Measurements from ENCODE around the gene TMEM145.

Gene TMEM145

DNA sequence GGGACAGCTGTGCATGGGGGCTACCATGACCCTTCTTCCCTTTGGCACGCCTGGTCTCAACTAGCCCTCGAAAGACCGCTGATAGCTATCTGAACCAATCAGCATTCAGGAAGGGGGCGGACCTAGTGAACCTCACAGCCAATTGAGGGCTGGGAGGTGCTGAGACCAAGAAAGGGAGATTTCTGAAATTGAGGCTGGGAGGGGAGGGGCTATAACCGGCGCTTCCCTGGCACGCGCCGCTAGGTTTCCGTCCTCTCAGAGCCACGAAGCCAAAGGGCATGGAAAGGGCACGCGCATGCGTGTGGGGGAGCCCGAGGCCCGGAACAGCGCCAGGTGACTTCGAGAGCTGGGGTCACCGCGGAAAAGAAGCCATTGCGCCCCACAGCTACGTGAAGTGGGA is 6.5 kb upstream of the TMEM145 start:
- no peak overlapping the region for H3K4me3 ChIP-seq (ENCODE audit: low read depth, low read length)
- H3K27ac ChIP-seq: no peak overlapping the region
- H3K36me3 ChIP-seq (replicated peaks): no peaks in the 10 kb centered on the region
- TF ChIP-seq, protein P1, sequence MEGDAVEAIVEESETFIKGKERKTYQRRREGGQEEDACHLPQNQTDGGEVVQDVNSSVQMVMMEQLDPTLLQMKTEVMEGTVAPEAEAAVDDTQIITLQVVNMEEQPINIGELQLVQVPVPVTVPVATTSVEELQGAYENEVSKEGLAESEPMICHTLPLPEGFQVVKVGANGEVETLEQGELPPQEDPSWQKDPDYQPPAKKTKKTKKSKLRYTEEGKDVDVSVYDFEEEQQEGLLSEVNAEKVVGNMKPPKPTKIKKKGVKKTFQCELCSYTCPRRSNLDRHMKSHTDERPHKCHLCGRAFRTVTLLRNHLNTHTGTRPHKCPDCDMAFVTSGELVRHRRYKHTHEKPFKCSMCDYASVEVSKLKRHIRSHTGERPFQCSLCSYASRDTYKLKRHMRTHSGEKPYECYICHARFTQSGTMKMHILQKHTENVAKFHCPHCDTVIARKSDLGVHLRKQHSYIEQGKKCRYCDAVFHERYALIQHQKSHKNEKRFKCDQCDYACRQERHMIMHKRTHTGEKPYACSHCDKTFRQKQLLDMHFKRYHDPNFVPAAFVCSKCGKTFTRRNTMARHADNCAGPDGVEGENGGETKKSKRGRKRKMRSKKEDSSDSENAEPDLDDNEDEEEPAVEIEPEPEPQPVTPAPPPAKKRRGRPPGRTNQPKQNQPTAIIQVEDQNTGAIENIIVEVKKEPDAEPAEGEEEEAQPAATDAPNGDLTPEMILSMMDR (IDR thresholded peaks at IDR 0.05; ENCODE audit: low read depth, low read length, missing control alignments): no peak
- no peaks in the 10 kb centered on the region for H3K27me3 ChIP-seq (replicated peaks)
- no peak for DNase-seq
- in situ Hi-C loops (cut with HindIII; ENCODE audit: low pct_ligation_motif_present, low sequenced_read_pairs): no loop called here

DNA sequence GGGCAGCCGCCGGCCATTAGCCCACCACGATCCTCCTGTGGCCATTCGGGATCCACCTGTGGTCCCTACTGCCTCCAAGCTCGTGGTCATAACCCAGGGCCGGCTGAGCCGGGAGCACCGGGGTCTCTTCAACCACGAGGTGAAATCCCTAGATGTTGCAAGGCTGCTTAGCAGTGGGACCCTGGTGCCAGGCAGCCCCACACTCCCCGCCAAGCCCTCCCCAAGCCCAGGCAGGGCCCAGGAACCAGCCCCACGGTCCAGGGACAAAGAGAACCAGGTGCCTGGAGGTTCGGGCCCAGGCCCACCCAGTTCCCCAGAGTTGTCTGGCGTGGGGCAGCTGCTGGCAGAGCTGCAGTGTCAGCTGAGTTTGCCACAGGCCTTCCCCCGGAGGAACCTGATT is 3.4 kb upstream of the TMEM145 start:
- Histone ChIP-seq H3K4me3 (ENCODE audit: low read depth, low read length) (no peak overlapping the region), H3K27me3 (replicated peaks) (no peaks in the 10 kb centered on the region), H3K27ac (no peak overlapping the region), H3K36me3 (replicated peaks) (no peaks in the 10 kb centered on the region)
- in situ Hi-C loops (cut with HindIII; ENCODE audit: low pct_ligation_motif_present, low sequenced_read_pairs): no loop called here
- TF ChIP-seq, protein P1 (IDR thresholded peaks at IDR 0.05; ENCODE audit: low read depth, low read length, missing control alignments): no peak
- DNase-seq: no peak

DNA sequence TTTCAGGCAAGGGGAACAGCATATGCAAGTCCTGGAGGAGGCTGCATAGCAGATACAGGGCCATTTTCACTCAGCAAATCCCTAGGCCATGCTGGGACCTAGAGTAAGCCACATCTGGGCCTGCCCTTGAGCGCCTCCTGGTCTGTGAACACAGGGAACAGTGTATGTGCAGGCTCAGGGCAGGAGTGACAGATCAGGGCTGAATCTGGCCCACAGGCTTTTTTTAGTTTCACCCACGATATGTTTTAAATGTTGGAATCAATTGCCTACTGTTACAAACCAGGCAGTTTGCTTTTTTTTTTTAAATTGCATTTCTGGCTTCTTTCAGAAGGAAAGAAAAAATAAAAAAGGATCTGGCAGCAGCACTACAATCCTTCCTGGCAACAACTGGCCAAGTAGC is 1.5 kb upstream of the TMEM145 start:
- H3K27me3 ChIP-seq (replicated peaks): no peaks in the 10 kb centered on the region
- DNase-seq: no peak
- TF ChIP-seq, protein P1 (IDR thresholded peaks at IDR 0.05; ENCODE audit: low read depth, low read length, missing control alignments): peak; percentile 53

DNA sequence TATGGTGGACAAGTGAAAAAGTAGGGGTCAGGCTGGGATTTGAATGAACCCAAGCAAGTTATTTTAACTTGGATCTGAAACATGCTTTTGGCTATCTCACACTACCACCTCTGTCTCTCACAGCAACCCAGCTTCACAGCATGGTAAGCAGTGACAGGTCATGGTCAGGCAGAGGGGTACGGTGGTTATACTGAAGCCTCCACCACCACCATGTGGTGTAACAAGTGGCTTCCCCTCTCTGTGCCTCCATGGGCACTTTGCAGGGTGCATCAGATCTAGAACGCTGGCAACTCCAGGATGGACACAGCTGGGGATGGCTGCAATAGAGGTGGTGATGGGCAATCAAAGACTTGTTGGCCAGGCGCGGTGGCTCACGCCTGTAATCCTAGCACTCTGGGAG is 739 bp upstream of the TMEM145 start:
- no peak for DNase-seq
- in situ Hi-C loops (cut with HindIII; ENCODE audit: low pct_ligation_motif_present, low sequenced_read_pairs): no loop called here
- no peak overlapping the region for H3K27ac ChIP-seq
- no peaks in the 10 kb centered on the region for H3K27me3 ChIP-seq (replicated peaks)
- no peaks in the 10 kb centered on the region for H3K36me3 ChIP-seq (replicated peaks)
- TF ChIP-seq, protein P1 (IDR thresholded peaks at IDR 0.05; ENCODE audit: low read depth, low read length, missing control alignments): no peak
- H3K4me3 ChIP-seq (ENCODE audit: low read depth, low read length): no peak overlapping the region

More for the DNA sequence above, 1.5 kb upstream of the TMEM145 start:
- Histone ChIP-seq H3K36me3 (replicated peaks) (no peaks in the 10 kb centered on the region), H3K27ac (no peak overlapping the region), H3K4me3 (ENCODE audit: low read depth, low read length) (no peak overlapping the region)
- in situ Hi-C loops (cut with HindIII; ENCODE audit: low pct_ligation_motif_present, low sequenced_read_pairs): no loop called here

DNA sequence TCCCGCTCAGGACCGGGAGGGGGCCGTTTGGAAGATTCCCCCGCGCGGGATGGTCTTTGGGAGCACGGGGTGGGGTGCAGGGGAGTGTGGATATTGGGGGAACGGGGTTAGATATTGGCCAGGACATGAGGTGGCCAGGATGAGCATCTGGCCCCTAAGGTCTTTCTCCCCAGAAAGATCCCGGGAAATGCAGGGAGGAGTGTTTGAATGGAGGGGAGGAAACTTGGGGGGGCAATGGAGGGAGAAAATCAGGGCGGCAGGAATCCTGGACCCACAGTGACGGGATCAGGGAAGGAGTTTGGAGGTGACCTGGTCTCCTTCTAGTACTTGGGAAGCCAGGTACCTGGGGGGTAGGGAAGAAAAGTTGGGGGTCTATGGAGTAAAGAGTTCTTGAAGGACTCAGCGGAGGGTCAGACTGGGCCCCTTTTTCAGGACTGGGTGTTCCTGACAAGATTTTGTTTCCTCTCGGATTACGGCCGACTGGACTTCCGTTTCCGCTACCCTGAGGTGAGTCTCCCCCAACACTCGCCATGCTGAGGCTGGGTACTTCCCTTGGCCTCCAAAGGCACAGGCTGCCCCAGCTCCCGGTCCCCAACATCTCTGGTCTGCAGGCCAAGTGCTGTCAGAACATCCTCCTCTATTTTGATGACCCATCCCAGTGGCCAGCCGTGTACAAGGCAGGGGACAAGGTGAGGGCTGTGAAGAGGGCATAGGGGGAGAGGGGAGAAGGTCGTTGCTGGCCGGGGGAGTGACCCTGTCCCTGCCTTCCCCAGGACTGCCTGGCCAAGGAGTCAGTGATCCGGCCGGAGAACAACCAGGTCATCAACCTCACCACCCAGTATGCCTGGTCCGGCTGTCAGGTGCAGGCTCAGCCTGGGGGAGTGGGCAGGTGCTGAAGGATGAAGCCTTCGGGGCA is 989 bp downstream of the TMEM145 start:
- no peak overlapping the region for H3K27ac ChIP-seq
- in situ Hi-C loops (cut with HindIII; ENCODE audit: low pct_ligation_motif_present, low sequenced_read_pairs): no loop called here
- no peak for DNase-seq

More for the DNA sequence above, 989 bp downstream of the TMEM145 start:
- TF ChIP-seq, protein P1 (IDR thresholded peaks at IDR 0.05; ENCODE audit: low read depth, low read length, missing control alignments): no peak
- Histone ChIP-seq H3K4me3 (ENCODE audit: low read depth, low read length) (no peak overlapping the region), H3K27me3 (replicated peaks) (no peaks in the 10 kb centered on the region), H3K36me3 (replicated peaks) (no peaks in the 10 kb centered on the region)
